Neural progenitor cell (in vitro differentiated cells): ENCODE measurements around the gene UNC119B.

Experiments used
- CTCF ChIP-seq: fragments of 200-600 bp; sonication (generic); IDR thresholded peaks from 2 replicates; pipeline ENCODE4 v1.5.1; 2017; ENCODE audit warnings: antibody characterized with exemption, mild to moderate bottlenecking
- EZH2 ChIP-seq: fragments of 200-600 bp; sonication (generic); IDR thresholded peaks from 2 replicates; pipeline ENCODE4 v1.6.1; 2017; ENCODE audit warnings: antibody characterized with exemption, mild to moderate bottlenecking, moderate library complexity

- TF ChIP-seq CTCF (no peak), EZH2 (no peak)
Observed at GRCh38 chr12:120719496-120720233, 9.4 kb downstream of the UNC119B start.
